Measurements from ENCODE around the gene KLHDC7A.
"Not testable (repeated sequence)": the region's sequence is repeated elsewhere in the genome, so short reads cannot be mapped to it uniquely, and the experiment has no call there.

The KLHDC7A gene

GRCh38 chr1:18480315-18481189 lies at the start of gene KLHDC7A:
Gene KLHDC7A (plus strand): TSS chr1:18480930. CDS start chr1:18480982, 52 bp downstream.
- no peak for DNase-seq (ENCODE audit: low read depth)

GRCh38 chr1:18434041-18434440 lies 46.7 kb upstream of the KLHDC7A start:
- DNase-seq (ENCODE audit: low read depth) = no peak

- DNase-seq (ENCODE audit: low read depth) = no peak
Measured at GRCh38 chr1:18440385-18441226, 40.1 kb upstream of the KLHDC7A start.

GRCh38 chr1:18443587-18444520 lies 36.9 kb upstream of the KLHDC7A start:
- no peak for DNase-seq (ENCODE audit: low read depth)

- DNase-seq (ENCODE audit: low read depth) = no peak
Measured at GRCh38 chr1:18444563-18444962, 36.2 kb upstream of the KLHDC7A start.

- no peak for DNase-seq (ENCODE audit: low read depth)
Measured at GRCh38 chr1:18446751-18447150, 34.0 kb upstream of the KLHDC7A start.

GRCh38 chr1:18447509-18448220 lies 33.1 kb upstream of the KLHDC7A start:
- DNase-seq (ENCODE audit: low read depth) = no peak

GRCh38 chr1:18448889-18449288 lies 31.8 kb upstream of the KLHDC7A start:
- DNase-seq (ENCODE audit: low read depth) = no peak

- DNase-seq (ENCODE audit: low read depth) = no peak
Measured at GRCh38 chr1:18452550-18452949, 28.2 kb upstream of the KLHDC7A start.

GRCh38 chr1:18458133-18459092 lies 22.3 kb upstream of the KLHDC7A start:
- DNase-seq (ENCODE audit: low read depth) = no peak

GRCh38 chr1:18461656-18462055 lies 19.1 kb upstream of the KLHDC7A start:
- no peak for DNase-seq (ENCODE audit: low read depth)

GRCh38 chr1:18462517-18462916 lies 18.2 kb upstream of the KLHDC7A start:
- not testable (repeated sequence) for DNase-seq (ENCODE audit: low read depth)

- DNase-seq (ENCODE audit: low read depth) = no peak
Measured at GRCh38 chr1:18463063-18463462, 17.7 kb upstream of the KLHDC7A start.

- DNase-seq (ENCODE audit: low read depth) = no peak
Measured at GRCh38 chr1:18463984-18464664, 16.6 kb upstream of the KLHDC7A start.

GRCh38 chr1:18464665-18465050 lies 16.1 kb upstream of the KLHDC7A start:
- no peak for DNase-seq (ENCODE audit: low read depth)

GRCh38 chr1:18466676-18467075 lies 14.1 kb upstream of the KLHDC7A start:
- DNase-seq (ENCODE audit: low read depth) = no peak

GRCh38 chr1:18468570-18468969 lies 12.2 kb upstream of the KLHDC7A start:
- no peak for DNase-seq (ENCODE audit: low read depth)

- DNase-seq (ENCODE audit: low read depth) = no peak
Measured at GRCh38 chr1:18469514-18469913, 11.2 kb upstream of the KLHDC7A start.

GRCh38 chr1:18470671-18471355 lies 9.9 kb upstream of the KLHDC7A start:
- no peak for DNase-seq (ENCODE audit: low read depth)
